Activated CD8-positive, alpha-beta memory T cell treated with anti-CD3 and anti-CD28 coated beads for 36 hours (primary cell): ENCODE measurements around the gene ZNF428. TPM values are rescaled to one million over a fixed set of nuclear protein-coding genes. Genes with fewer than 3 reads are reported as not detected.
"Not testable (repeated sequence)": the region's sequence is repeated elsewhere in the genome, so short reads cannot be mapped to it uniquely, and the experiment has no call there.

Experiments used
- CTCF ChIA-PET: fragments of 350-600 bp; sonication (Branson Sonifier 250); formaldehyde crosslinking; loops from one replicate; lab custom pipeline; 2021; ENCODE audit warnings: antibody characterized with exemption; lab: Charles Lee
- POLR2A ChIA-PET: fragments of 350-600 bp; sonication (Branson Sonifier 250); formaldehyde crosslinking; loops from one replicate; lab custom pipeline; 2021; ENCODE audit warnings: antibody characterized with exemption; lab: Charles Lee
- total RNA-seq, 2 experiments: library from RNA; stranded (reverse); gene quantifications; one replicate each; pipeline ENCODE4 v1.2.3, GENCODE V29; 2021

The ZNF428 gene
- total RNA-seq, 2 experiments from 2014 or later: 19.8 to 20.1 TPM

GRCh38 chr19:43599635-43600295 lies 19.7 kb downstream of the ZNF428 start:
- POLR2A ChIA-PET: no interaction called here

GRCh38 chr19:43598445-43599240 lies 20.8 kb downstream of the ZNF428 start:
- POLR2A ChIA-PET: interaction anchor here (0.7 kb wide), 1 partner anchor 80 kb away, joined by 4 read pairs; no protein-coding TSS in a partner anchor

More at GRCh38 chr19:43599635-43600295, 19.7 kb downstream of the ZNF428 start:
- CTCF ChIA-PET: no interaction called here

GRCh38 chr19:43597876-43598275 lies 21.6 kb downstream of the ZNF428 start:
- ChIA-PET POLR2A (interaction anchor here (0.7 to 1.2 kb wide), 2 partner anchors 23 to 155 kb away, joined by 3 read pairs; partner anchors contain the start of gene XRCC1), CTCF (interaction anchor here (2.8 kb wide), 1 partner anchor 43 kb away, joined by 17 read pairs; no protein-coding TSS in a partner anchor)

More at GRCh38 chr19:43598445-43599240, 20.8 kb downstream of the ZNF428 start:
- CTCF ChIA-PET: no interaction called here

- ChIA-PET POLR2A (interaction anchor here (1.2 to 1.5 kb wide), 3 partner anchors 21 to 185 kb away, joined by 3 to 7 read pairs (median 5); partner anchors contain the start of gene XRCC1), CTCF (interaction anchor here (1.2 to 4.0 kb wide), 5 partner anchors 14 to 71 kb away, joined by 3 to 22 read pairs (median 17); no protein-coding TSS in a partner anchor)
These were observed 22.5 kb downstream of the ZNF428 start for GRCh38 chr19:43596842-43597461.

- POLR2A ChIA-PET: interaction anchor here (0.5 to 3.6 kb wide), 9 partner anchors 15 to 185 kb away, joined by 3 to 18 read pairs (median 5); partner anchors contain the start of genes CADM4, PHLDB3, PINLYP and XRCC1
- CTCF ChIA-PET: interaction anchor here (0.7 to 4.0 kb wide), 11 partner anchors 13 to 149 kb away, joined by 3 to 22 read pairs (median 5); partner anchors contain the start of gene PHLDB3
These were observed 23.2 kb downstream of the ZNF428 start, which contains the start of the genes IRGQ and ZNF576 for GRCh38 chr19:43595999-43596841. Gene IRGQ, minus strand, starts transcription at chr19:43596134. Its CDS starts 796 bp downstream, at chr19:43595338. Gene ZNF576, plus strand, starts transcription at chr19:43596595. Its CDS starts 514 bp downstream, at chr19:43597109.

GRCh38 chr19:43595605-43595998 lies 23.8 kb downstream of the ZNF428 start:
- CTCF ChIA-PET: interaction anchor here (0.7 to 4.0 kb wide), 12 partner anchors 13 to 162 kb away, joined by 3 to 22 read pairs (median 7); partner anchors contain the start of gene PHLDB3
- POLR2A ChIA-PET: interaction anchor here (0.6 to 3.6 kb wide), 8 partner anchors 14 to 186 kb away, joined by 3 to 18 read pairs (median 5); partner anchors contain the start of genes PHLDB3, PINLYP, XRCC1 and ZNF428

GRCh38 chr19:43594710-43595604 lies 24.5 kb downstream of the ZNF428 start:
- CTCF ChIA-PET: interaction anchor here (0.5 to 4.0 kb wide), 32 partner anchors 9 to 168 kb away, joined by 3 to 27 read pairs (median 4); partner anchors contain the start of genes PHLDB3, PINLYP, XRCC1 and ZNF575
- POLR2A ChIA-PET: interaction anchor here (0.6 to 3.6 kb wide), 11 partner anchors 13 to 156 kb away, joined by 3 to 18 read pairs (median 5); partner anchors contain the start of genes PHLDB3, PINLYP and XRCC1

GRCh38 chr19:43594081-43594697 lies 25.2 kb downstream of the ZNF428 start:
- CTCF ChIA-PET: interaction anchor here (0.5 to 4.0 kb wide), 29 partner anchors 9 to 168 kb away, joined by 3 to 27 read pairs (median 5); partner anchors contain the start of genes PHLDB3, PINLYP, XRCC1 and ZNF575
- POLR2A ChIA-PET: interaction anchor here (0.6 to 3.6 kb wide), 9 partner anchors 13 to 147 kb away, joined by 3 to 18 read pairs (median 5); partner anchors contain the start of gene PHLDB3

- CTCF ChIA-PET: interaction anchor here (0.7 to 2.3 kb wide), 5 partner anchors 24 to 154 kb away, joined by 3 to 27 read pairs (median 5); no protein-coding TSS in a partner anchor
- POLR2A ChIA-PET: interaction anchor here (3.6 kb wide), 1 partner anchor 11 kb away, joined by 18 read pairs; no protein-coding TSS in a partner anchor
These were observed 26.6 kb downstream of the ZNF428 start for GRCh38 chr19:43592800-43593350.

GRCh38 chr19:43591904-43592772 lies 27.3 kb downstream of the ZNF428 start:
- CTCF ChIA-PET: interaction anchor here (0.7 kb wide), 2 partner anchors 57 to 153 kb away, joined by 3 read pairs; no protein-coding TSS in a partner anchor

GRCh38 chr19:43589678-43590077 lies 29.8 kb downstream of the ZNF428 start:
- CTCF ChIA-PET: no interaction called here
- POLR2A ChIA-PET: no interaction called here

More at GRCh38 chr19:43591904-43592772, 27.3 kb downstream of the ZNF428 start:
- POLR2A ChIA-PET: no interaction called here

- CTCF ChIA-PET: interaction anchor here (0.7 to 1.4 kb wide), 2 partner anchors 10 to 14 kb away, joined by 3 to 4 read pairs; partner anchors contain the start of gene XRCC1
- POLR2A ChIA-PET: interaction anchor here (0.6 kb wide), 1 partner anchor 59 kb away, joined by 3 read pairs; no protein-coding TSS in a partner anchor
These were observed 30.2 kb downstream of the ZNF428 start for GRCh38 chr19:43589277-43589676.

GRCh38 chr19:43587029-43587428 lies 32.4 kb downstream of the ZNF428 start:
- CTCF ChIA-PET: not testable (repeated sequence)
- POLR2A ChIA-PET: interaction anchor here (0.6 kb wide), 1 partner anchor 111 kb away, joined by 3 read pairs; no protein-coding TSS in a partner anchor

GRCh38 chr19:43586346-43586745 lies 33.1 kb downstream of the ZNF428 start:
- ChIA-PET CTCF (no interaction called here), POLR2A (no interaction called here)
